ENCODE data around the gene BAK1.

BAK1 gene

DNA sequence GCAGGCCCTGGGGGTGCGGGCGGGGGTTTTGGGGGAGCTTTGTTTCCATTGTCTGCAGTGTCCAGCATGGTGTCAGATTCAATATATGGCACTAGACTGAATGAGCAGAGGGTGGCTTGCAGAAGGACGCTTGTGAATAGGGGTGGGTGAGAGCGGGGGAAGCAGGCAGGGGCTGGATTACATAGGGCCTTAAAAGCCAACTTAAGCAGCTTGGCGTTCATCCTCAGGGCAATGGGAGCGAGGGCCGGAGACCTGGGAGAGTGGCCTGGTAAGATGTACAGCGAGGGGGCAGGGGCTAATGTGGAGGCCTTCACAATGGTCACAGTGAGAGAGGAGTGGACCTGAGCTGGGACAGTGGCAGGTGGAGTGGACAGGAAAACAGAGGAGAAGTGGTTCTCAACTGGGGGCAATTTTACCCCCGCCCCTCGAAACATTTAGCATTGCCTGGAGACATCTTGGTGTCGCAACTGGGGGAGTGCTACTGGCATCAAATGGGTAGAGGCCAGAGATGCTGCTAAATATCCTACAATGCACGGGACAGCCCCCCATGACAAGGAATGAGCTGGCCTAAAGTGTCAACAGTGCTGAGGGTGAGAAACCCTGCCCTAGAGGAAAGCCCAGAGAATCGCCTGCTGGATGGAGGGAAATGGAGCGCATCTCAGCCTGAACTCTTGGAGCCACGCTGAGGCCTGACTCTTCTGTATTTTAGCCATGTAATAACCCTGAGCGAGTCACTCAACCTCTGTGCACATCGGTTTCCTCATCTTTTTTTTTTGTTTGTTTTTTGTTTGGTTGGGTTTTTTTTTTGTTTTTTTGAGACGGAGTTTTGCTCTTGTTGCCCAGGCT, 15.1 kb upstream of the BAK1 start:
- Histone ChIP-seq H3K27me3 (ENCODE audit: low read depth, low read length) (no peaks in the 10 kb centered on the region), H3K36me3 (replicated peaks; ENCODE audit: low read depth, low read length) (no peaks in the 10 kb centered on the region), H3K4me1 (ENCODE audit: low read length) (peaks cover 12% of the 10 kb centered on the region), H2AFZ (ENCODE audit: low read depth, low read length) (no peak overlapping the region), H3K9me3 (ENCODE audit: insufficient read depth, low read length) (no peaks in the 10 kb centered on the region), H3K4me3 (ENCODE audit: low read length) (no peak overlapping the region), H3K9ac (ENCODE audit: low read length) (no peak overlapping the region), H3K4me2 (ENCODE audit: low read length) (no peak overlapping the region), H4K20me1 (ENCODE audit: insufficient read depth, low read length) (no peaks in the 10 kb centered on the region), H3K79me2 (ENCODE audit: low read length) (no peaks in the 10 kb centered on the region), H3K27ac (ENCODE audit: low read length) (no peak overlapping the region)
- TF ChIP-seq, protein P1, sequence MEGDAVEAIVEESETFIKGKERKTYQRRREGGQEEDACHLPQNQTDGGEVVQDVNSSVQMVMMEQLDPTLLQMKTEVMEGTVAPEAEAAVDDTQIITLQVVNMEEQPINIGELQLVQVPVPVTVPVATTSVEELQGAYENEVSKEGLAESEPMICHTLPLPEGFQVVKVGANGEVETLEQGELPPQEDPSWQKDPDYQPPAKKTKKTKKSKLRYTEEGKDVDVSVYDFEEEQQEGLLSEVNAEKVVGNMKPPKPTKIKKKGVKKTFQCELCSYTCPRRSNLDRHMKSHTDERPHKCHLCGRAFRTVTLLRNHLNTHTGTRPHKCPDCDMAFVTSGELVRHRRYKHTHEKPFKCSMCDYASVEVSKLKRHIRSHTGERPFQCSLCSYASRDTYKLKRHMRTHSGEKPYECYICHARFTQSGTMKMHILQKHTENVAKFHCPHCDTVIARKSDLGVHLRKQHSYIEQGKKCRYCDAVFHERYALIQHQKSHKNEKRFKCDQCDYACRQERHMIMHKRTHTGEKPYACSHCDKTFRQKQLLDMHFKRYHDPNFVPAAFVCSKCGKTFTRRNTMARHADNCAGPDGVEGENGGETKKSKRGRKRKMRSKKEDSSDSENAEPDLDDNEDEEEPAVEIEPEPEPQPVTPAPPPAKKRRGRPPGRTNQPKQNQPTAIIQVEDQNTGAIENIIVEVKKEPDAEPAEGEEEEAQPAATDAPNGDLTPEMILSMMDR (IDR thresholded peaks at IDR 0.05; ENCODE audit: low read depth, low read length), result no peak
- no peak for TF ChIP-seq EZH2phosphoT487 (IDR thresholded peaks at IDR 0.05; ENCODE audit: low read depth)

DNA sequence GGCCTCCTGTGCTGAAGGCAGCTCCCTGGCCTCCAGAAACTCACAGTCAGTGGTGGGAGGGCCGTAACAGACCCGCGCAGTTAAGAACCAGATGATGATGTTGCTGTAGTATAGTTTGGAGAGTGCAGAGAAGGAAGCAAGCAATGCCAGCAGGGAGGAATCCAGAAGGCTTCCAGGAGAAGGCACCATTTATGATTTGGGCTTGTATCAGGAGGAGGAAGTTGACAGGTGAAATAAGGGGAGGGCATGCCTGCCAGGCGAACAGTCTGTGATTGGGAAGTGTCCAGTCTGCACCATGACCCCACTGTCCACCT, 13.3 kb upstream of the BAK1 start:
- H3K36me3 ChIP-seq (replicated peaks; ENCODE audit: low read depth, low read length), result no peaks in the 10 kb centered on the region
- H3K9ac ChIP-seq (ENCODE audit: low read length), result peak overlapping the region; percentile 48
- no peak for TF ChIP-seq EZH2phosphoT487 (IDR thresholded peaks at IDR 0.05; ENCODE audit: low read depth)
- H3K4me3 ChIP-seq (ENCODE audit: low read length), result peak overlapping the region; percentile 73
- no peaks in the 10 kb centered on the region for H3K27me3 ChIP-seq (ENCODE audit: low read depth, low read length)
- peaks cover 17% of the 10 kb centered on the region for H3K4me1 ChIP-seq (ENCODE audit: low read length)
- peak overlapping the region; percentile 62 for H2AFZ ChIP-seq (ENCODE audit: low read depth, low read length)
- H3K27ac ChIP-seq (ENCODE audit: low read length), result no peak overlapping the region
- no peaks in the 10 kb centered on the region for H4K20me1 ChIP-seq (ENCODE audit: insufficient read depth, low read length)
- peak overlapping the region; percentile 89 for H3K4me2 ChIP-seq (ENCODE audit: low read length)
- H3K79me2 ChIP-seq (ENCODE audit: low read length), result no peaks in the 10 kb centered on the region
- H3K9me3 ChIP-seq (ENCODE audit: insufficient read depth, low read length), result no peaks in the 10 kb centered on the region

DNA sequence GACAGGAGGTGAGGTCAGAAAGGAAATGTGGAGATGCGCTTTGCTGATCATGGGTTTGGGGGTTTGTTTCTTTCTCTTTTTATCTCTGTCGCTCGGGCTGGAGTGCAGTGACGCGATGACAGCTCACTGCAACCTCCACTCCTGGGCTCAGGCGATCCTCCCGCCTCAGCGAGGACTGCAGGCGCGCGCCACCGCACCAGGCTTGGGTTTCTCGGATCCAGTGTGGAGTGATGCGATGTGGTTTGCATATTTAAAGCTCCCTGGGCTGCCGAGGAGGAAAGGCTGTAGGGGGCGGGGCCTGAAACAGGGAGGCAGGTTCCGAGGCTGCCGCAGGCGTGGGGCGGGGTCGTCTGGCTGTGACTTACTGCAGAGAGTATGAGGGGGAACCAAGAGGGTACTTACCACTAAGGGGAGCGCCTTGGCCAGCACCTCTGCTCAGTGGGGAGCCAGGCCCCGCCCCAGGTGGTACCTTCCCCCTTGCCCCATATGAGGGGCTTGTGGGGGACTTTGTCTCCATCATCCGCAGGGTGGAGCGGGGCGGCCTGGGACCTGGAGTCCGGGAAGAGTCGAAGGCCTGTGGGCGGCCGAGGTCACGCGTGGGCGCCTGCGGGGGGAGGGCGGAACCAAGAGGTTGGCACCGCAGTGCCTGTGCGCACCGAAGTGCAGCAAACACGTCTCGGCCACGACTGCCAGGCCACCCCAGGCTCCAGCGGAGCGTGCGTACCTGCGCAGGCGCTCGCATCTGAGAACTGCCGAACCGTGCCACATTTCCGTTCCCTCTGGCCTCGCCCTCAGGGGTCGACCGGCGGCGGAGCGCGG, 12.7 kb upstream of the BAK1 start:
- no peaks in the 10 kb centered on the region for H3K79me2 ChIP-seq (ENCODE audit: low read length)
- peak overlapping the region; percentile 73 for H3K4me3 ChIP-seq (ENCODE audit: low read length)
- H3K36me3 ChIP-seq (replicated peaks; ENCODE audit: low read depth, low read length), result no peaks in the 10 kb centered on the region
- peak overlapping the region; percentile 89 for H3K4me2 ChIP-seq (ENCODE audit: low read length)
- no peaks in the 10 kb centered on the region for H3K9me3 ChIP-seq (ENCODE audit: insufficient read depth, low read length)
- H3K27ac ChIP-seq (ENCODE audit: low read length), result no peak overlapping the region
- H3K9ac ChIP-seq (ENCODE audit: low read length), result peak overlapping the region; percentile 48
- peaks cover 17% of the 10 kb centered on the region for H3K4me1 ChIP-seq (ENCODE audit: low read length)
- no peaks in the 10 kb centered on the region for H3K27me3 ChIP-seq (ENCODE audit: low read depth, low read length)
- H2AFZ ChIP-seq (ENCODE audit: low read depth, low read length), result peak overlapping the region; percentile 62
- TF ChIP-seq, protein P1 (IDR thresholded peaks at IDR 0.05; ENCODE audit: low read depth, low read length), result no peak
- TF ChIP-seq EZH2phosphoT487 (IDR thresholded peaks at IDR 0.05; ENCODE audit: low read depth), result no peak
- no peaks in the 10 kb centered on the region for H4K20me1 ChIP-seq (ENCODE audit: insufficient read depth, low read length)

- Histone ChIP-seq H3K9ac (ENCODE audit: low read length) (no peak overlapping the region), H3K36me3 (replicated peaks; ENCODE audit: low read depth, low read length) (no peaks in the 10 kb centered on the region), H3K79me2 (ENCODE audit: low read length) (no peaks in the 10 kb centered on the region), H3K27me3 (ENCODE audit: low read depth, low read length) (no peaks in the 10 kb centered on the region), H3K27ac (ENCODE audit: low read length) (no peak overlapping the region), H2AFZ (ENCODE audit: low read depth, low read length) (no peak overlapping the region), H3K4me3 (ENCODE audit: low read length) (no peak overlapping the region), H3K9me3 (ENCODE audit: insufficient read depth, low read length) (no peaks in the 10 kb centered on the region), H4K20me1 (ENCODE audit: insufficient read depth, low read length) (no peaks in the 10 kb centered on the region), H3K4me2 (ENCODE audit: low read length) (no peak overlapping the region; the same call in 1 of the 2 replicates), H3K4me1 (ENCODE audit: low read length) (peaks cover 17% of the 10 kb centered on the region)
- TF ChIP-seq, protein P1 (IDR thresholded peaks at IDR 0.05; ENCODE audit: low read depth, low read length), result no peak
- no peak for TF ChIP-seq EZH2phosphoT487 (IDR thresholded peaks at IDR 0.05; ENCODE audit: low read depth)
Observed at GRCh38 chr6:33592280-33592594, 12.2 kb upstream of the BAK1 start.
